MCF 10A (cell line): ENCODE results near the gene NUDT17. TPM values are rescaled to one million over a fixed set of nuclear protein-coding genes. Genes with fewer than 3 reads are reported as not detected.

Experiments used
- BruUV-seq: library from RNA; stranded (reverse); fragments of 400-500 nt; replicated peaks from 2 replicates; lab custom pipeline; 2021; lab: Mats Ljungman, UMichigan
- CTCF ChIA-PET: fragments of 300-600 bp; sonication (Branson Sonifier 250); formaldehyde crosslinking; extraction: SDS; loops from one replicate; lab custom pipeline; 2021; ENCODE audit warnings: antibody characterized with exemption, inconsistent platforms; lab: Yijun Ruan, JAX
- POLR2A ChIA-PET: fragments of 300-600, 350-650 bp; sonication (Branson Sonifier 250); formaldehyde crosslinking; extraction: SDS; loops from one replicate; lab custom pipeline; 2020; ENCODE audit warnings: antibody characterized with exemption, inconsistent platforms; lab: Yijun Ruan, JAX
- DNase-seq: peaks from one replicate; pipeline ENCODE4 v3.0.0-alpha.2; 2018; ENCODE audit not compliant: unreplicated experiment
- H3K27ac Mint-ChIP-seq: one replicate; pipeline ENCODE4 v1.8.0; 2022; ENCODE audit warnings: mild to moderate bottlenecking, low read depth, mixed read lengths; ENCODE audit not compliant: unreplicated experiment
- H3K27me3 Mint-ChIP-seq: one replicate; pipeline ENCODE4 v1.8.0; 2022; ENCODE audit warnings: mixed read lengths; ENCODE audit not compliant: insufficient read depth, unreplicated experiment
- H3K36me3 Mint-ChIP-seq: one replicate; pipeline ENCODE4 v1.8.0; 2022; ENCODE audit warnings: mild to moderate bottlenecking, moderate library complexity, mixed read lengths; ENCODE audit not compliant: insufficient read depth, unreplicated experiment
- H3K4me1 Mint-ChIP-seq: one replicate; pipeline ENCODE4 v1.8.0; 2022; ENCODE audit warnings: mixed read lengths; ENCODE audit not compliant: insufficient read depth, unreplicated experiment
- H3K4me3 Mint-ChIP-seq: one replicate; pipeline ENCODE4 v1.8.0; 2022; ENCODE audit warnings: mild to moderate bottlenecking, moderate library complexity, mixed read lengths; ENCODE audit not compliant: unreplicated experiment
- H3K9me3 Mint-ChIP-seq: one replicate; pipeline ENCODE4 v1.8.0; 2022; ENCODE audit warnings: mixed read lengths; ENCODE audit not compliant: unreplicated experiment
- intact Hi-C: fragments of 100-400 bp; cut with micrococcal nuclease; formaldehyde crosslinking; loops from 2 replicates; pipeline ENCODE4 v1.14.1; 2022
- microRNA-seq: library from miRNA; unstranded; fragments of <30 nt; microRNA quantifications from one replicate; pipeline ENCODE4 v1.2.0, GENCODE V29; 2022
- total RNA-seq: library from RNA; stranded (reverse); gene quantifications from 2 replicates; pipeline ENCODE4 v1.2.3, GENCODE V29; 2022
- TF ChIP-seq, protein P1 (sequence below): fragments of 200-600 bp; IDR thresholded peaks from one replicate; pipeline ENCODE4 v1.8.0; 2022; ENCODE audit warnings: antibody characterized with exemption, mild to moderate bottlenecking; ENCODE audit not compliant: unreplicated experiment

Gene NUDT17
- total RNA-seq, 1 experiment from 2014 or later = 4.6 TPM

DNA sequence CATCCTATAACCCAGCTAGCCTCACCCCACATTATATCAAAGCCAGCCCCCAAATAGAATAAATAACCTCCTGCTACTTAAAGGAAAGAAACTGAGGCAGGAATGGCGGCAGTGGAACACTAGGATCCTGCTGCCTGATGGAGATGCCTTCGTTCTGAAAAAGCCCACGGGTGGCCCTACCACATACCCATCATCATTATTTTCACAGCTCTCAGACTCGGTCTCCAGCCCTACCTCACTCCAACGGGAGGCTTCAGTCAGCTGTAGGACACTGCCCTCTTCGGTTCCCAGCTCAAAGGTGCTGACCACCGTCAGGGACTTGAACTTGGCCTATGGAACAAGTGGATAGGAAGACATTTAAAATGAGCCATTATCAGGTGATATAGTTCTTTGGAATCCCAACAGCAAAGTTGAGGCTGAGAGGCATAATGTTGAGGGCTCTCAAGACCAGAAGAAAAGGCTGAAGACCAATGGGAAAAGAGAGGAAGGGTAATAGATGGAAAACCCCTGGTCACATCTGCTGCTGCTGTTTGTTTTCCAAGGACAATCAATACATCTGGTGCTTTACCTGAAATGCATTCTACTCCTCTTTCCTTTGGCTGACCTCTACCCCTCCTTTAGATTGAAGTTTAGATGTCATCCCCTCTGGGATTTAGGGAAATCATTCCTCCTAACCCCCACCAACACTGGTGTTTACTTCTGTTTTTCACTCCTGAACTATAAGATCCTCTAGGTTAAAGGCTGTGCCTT, 48.1 kb downstream of the NUDT17 start:
- POLR2A ChIA-PET = interaction anchor here (0.8 to 4.7 kb wide), 15 partner anchors 9 to 142 kb away, joined by 3 to 284 read pairs (median 26); partner anchors contain the start of genes ANKRD34A, ITGA10, NUDT17 and PEX11B
- DNase-seq = no peak
- Mint-ChIP-seq H3K4me1 (peaks cover 36% of the 10 kb centered on the region), H3K36me3 (peaks cover 15% of the 10 kb centered on the region), H3K4me3 (no peak overlapping the region), H3K9me3 (no peaks in the 10 kb centered on the region), H3K27ac (peak overlapping the region; percentile 95), H3K27me3 (no peaks in the 10 kb centered on the region)
- intact Hi-C loops = no loop called here
- BruUV-seq = no TSS peak
- CTCF ChIA-PET = interaction anchor here (1.0 to 21.0 kb wide), 14 partner anchors 9 to 146 kb away, joined by 3 to 617 read pairs (median 26); partner anchors contain the start of genes ANKRD34A, ITGA10, LIX1L and NUDT17
- TF ChIP-seq, protein P1, sequence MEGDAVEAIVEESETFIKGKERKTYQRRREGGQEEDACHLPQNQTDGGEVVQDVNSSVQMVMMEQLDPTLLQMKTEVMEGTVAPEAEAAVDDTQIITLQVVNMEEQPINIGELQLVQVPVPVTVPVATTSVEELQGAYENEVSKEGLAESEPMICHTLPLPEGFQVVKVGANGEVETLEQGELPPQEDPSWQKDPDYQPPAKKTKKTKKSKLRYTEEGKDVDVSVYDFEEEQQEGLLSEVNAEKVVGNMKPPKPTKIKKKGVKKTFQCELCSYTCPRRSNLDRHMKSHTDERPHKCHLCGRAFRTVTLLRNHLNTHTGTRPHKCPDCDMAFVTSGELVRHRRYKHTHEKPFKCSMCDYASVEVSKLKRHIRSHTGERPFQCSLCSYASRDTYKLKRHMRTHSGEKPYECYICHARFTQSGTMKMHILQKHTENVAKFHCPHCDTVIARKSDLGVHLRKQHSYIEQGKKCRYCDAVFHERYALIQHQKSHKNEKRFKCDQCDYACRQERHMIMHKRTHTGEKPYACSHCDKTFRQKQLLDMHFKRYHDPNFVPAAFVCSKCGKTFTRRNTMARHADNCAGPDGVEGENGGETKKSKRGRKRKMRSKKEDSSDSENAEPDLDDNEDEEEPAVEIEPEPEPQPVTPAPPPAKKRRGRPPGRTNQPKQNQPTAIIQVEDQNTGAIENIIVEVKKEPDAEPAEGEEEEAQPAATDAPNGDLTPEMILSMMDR = no peak

DNA sequence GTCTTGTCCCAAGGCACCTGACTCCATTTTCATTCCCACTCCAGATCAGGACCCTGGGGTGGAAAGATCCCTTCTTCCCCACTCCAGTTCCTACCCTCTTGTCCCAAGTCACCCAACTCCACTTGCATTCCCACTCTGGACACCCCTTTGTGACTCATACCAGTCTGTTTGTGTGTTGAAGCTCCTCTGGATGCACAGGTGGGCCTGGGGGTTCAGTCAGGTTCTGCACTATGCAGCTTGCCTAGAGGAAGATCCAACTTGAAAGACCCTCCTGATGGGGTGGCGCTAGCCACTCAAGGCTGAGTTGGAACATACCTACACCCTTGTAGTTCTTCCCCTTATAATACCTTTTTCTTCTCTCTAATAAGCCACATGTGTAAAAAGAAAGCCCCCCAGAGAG, 50.0 kb downstream of the NUDT17 start:
- Mint-ChIP-seq H3K27ac (peak overlapping the region; percentile 95), H3K27me3 (no peaks in the 10 kb centered on the region), H3K4me1 (peaks cover 29% of the 10 kb centered on the region), H3K36me3 (peaks cover 19% of the 10 kb centered on the region), H3K9me3 (no peaks in the 10 kb centered on the region), H3K4me3 (no peak overlapping the region)
- intact Hi-C loops = no loop called here
- ChIA-PET POLR2A (interaction anchor here (0.9 to 2.7 kb wide), 6 partner anchors 11 to 59 kb away, joined by 3 to 8 read pairs (median 5); partner anchors contain the start of genes ITGA10 and PIAS3), CTCF (interaction anchor here (0.6 to 21.0 kb wide), 5 partner anchors 15 to 85 kb away, joined by 3 to 617 read pairs (median 4); partner anchors contain the start of genes ITGA10 and NUDT17)
- no TSS peak for BruUV-seq
- TF ChIP-seq, protein P1 = no peak
- DNase-seq = no peak

DNA sequence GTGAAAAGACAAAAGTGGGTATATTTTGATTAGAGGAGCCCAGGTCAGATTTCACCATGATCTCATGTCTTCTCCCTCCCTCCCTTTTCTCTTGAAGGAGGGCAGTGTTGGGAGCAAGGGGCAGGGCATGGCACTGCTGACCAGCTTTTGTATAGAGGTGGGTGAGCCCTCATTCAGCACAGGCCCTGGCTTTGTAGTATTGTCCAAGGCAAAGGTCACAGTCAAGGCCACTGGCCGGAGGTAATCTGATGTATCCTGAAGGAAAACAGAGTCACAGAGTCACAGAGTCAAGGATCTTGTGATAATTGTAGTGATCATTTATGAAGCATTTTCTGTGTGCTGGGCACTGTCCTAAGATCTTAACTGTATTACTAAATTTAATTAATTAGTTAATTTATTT, 52.5 kb downstream of the NUDT17 start:
- ChIA-PET POLR2A (no interaction called here), CTCF (interaction anchor here (1.0 to 21.0 kb wide), 3 partner anchors 13 to 137 kb away, joined by 3 to 617 read pairs (median 5); partner anchors contain the start of genes ITGA10 and NUDT17)
- TF ChIP-seq, protein P1 = no peak
- Mint-ChIP-seq H3K27me3 (no peaks in the 10 kb centered on the region), H3K4me3 (no peak overlapping the region), H3K9me3 (no peaks in the 10 kb centered on the region), H3K27ac (peak overlapping the region; percentile 4), H3K36me3 (peaks cover 32% of the 10 kb centered on the region), H3K4me1 (peaks cover 9% of the 10 kb centered on the region)
- intact Hi-C loops = no loop called here
- no peak for DNase-seq
- no TSS peak for BruUV-seq

Small RNA genes lying within 50 kb of the gene (microRNA-seq; reads per million reads assigned to microRNA genes)
- 1.6 reads per million, percentile 10 among the genes with 10 or more reads in this experiment for gene MIR6736

Other genes with a start within 250 kb of the NUDT17 start
- 45.2 and 45.6 TPM in 2 replicates for gene GPR89A, start 237.6 kb upstream of the NUDT17 start, total RNA-seq
- gene PDZK1, start 138.3 kb upstream of the NUDT17 start, total RNA-seq = 0.20 and 0.61 TPM in 2 replicates
- gene CD160, start 126.1 kb upstream of the NUDT17 start, total RNA-seq = not detected in 2 replicates
- gene RNF115, start 21.5 kb upstream of the NUDT17 start, total RNA-seq = 16.8 and 19.5 TPM in 2 replicates
- gene POLR3C, start 21.4 kb upstream of the NUDT17 start, total RNA-seq = 67.9 and 96.8 TPM in 2 replicates
- 34.3 and 36.9 TPM in 2 replicates for gene PIAS3, start 13.5 kb downstream of the NUDT17 start, total RNA-seq
- 0.29 TPM in 1 of 2 replicates, not detected in the other for gene ANKRD35, start 40.2 kb downstream of the NUDT17 start, total RNA-seq
- 25.7 and 33.0 TPM in 2 replicates for gene ITGA10, start 64.4 kb downstream of the NUDT17 start, total RNA-seq
- gene PEX11B, start 73.1 kb downstream of the NUDT17 start, total RNA-seq = 35.5 and 36.2 TPM in 2 replicates
- 370 and 403 TPM in 2 replicates for gene RBM8A, start 81.9 kb downstream of the NUDT17 start, total RNA-seq
- gene LIX1L, start 112.4 kb downstream of the NUDT17 start, total RNA-seq = 40.1 and 42.1 TPM in 2 replicates
- 2.6 and 3.1 TPM in 2 replicates for gene ANKRD34A, start 118.9 kb downstream of the NUDT17 start, total RNA-seq
- gene POLR3GL, start 119.1 kb downstream of the NUDT17 start, total RNA-seq = 17.6 and 20.9 TPM in 2 replicates
- 576 and 599 TPM in 2 replicates for gene TXNIP, start 150.9 kb downstream of the NUDT17 start, total RNA-seq
- gene HJV, start 176.1 kb downstream of the NUDT17 start, total RNA-seq = not detected in 2 replicates